ENCODE measurements around the gene YPEL2.
"Not testable (repeated sequence)": the region's sequence is repeated elsewhere in the genome, so short reads cannot be mapped to it uniquely, and the experiment has no call there.

YPEL2 gene

GRCh38 chr17:59331129-59331928 lies at the start of gene YPEL2:
YPEL2 (plus strand) TSS chr17:59331655; CDS start chr17:59353410, 21,755 bp downstream.
- peak; percentile 96 for DNase-seq (ENCODE audit: low read depth)

- DNase-seq (ENCODE audit: low read depth), result no peak
Observed at GRCh38 chr17:59284317-59284716, 47.1 kb upstream of the YPEL2 start.

- DNase-seq (ENCODE audit: low read depth), result peak; percentile 53
Observed at GRCh38 chr17:59287452-59287851, 44.0 kb upstream of the YPEL2 start.

GRCh38 chr17:59287891-59288290 lies 43.6 kb upstream of the YPEL2 start:
- DNase-seq (ENCODE audit: low read depth), result no peak

GRCh38 chr17:59289981-59290301 lies 41.5 kb upstream of the YPEL2 start:
- no peak for DNase-seq (ENCODE audit: low read depth)

- DNase-seq (ENCODE audit: low read depth), result not testable (repeated sequence)
Observed at GRCh38 chr17:59290302-59290998, 41.0 kb upstream of the YPEL2 start.

GRCh38 chr17:59292174-59292523 lies 39.3 kb upstream of the YPEL2 start:
- DNase-seq (ENCODE audit: low read depth), result no peak

- peak; percentile 15 for DNase-seq (ENCODE audit: low read depth)
Observed at GRCh38 chr17:59296190-59296589, 35.3 kb upstream of the YPEL2 start.

- DNase-seq (ENCODE audit: low read depth), result peak; percentile 3
Observed at GRCh38 chr17:59298521-59298920, 32.9 kb upstream of the YPEL2 start.

GRCh38 chr17:59299400-59300092 lies 31.9 kb upstream of the YPEL2 start:
- no peak for DNase-seq (ENCODE audit: low read depth)

- DNase-seq (ENCODE audit: low read depth), result no peak
Observed at GRCh38 chr17:59300941-59301340, 30.5 kb upstream of the YPEL2 start.

- DNase-seq (ENCODE audit: low read depth), result no peak
Observed at GRCh38 chr17:59304811-59305210, 26.6 kb upstream of the YPEL2 start.

- DNase-seq (ENCODE audit: low read depth), result no peak
Observed at GRCh38 chr17:59310263-59310920, 21.1 kb upstream of the YPEL2 start.

- DNase-seq (ENCODE audit: low read depth), result peak; percentile 36
Observed at GRCh38 chr17:59311051-59311468, 20.4 kb upstream of the YPEL2 start.

- not testable (repeated sequence) for DNase-seq (ENCODE audit: low read depth)
Observed at GRCh38 chr17:59311521-59311920, 19.9 kb upstream of the YPEL2 start.

- no peak for DNase-seq (ENCODE audit: low read depth)
Observed at GRCh38 chr17:59315866-59316265, 15.6 kb upstream of the YPEL2 start.

GRCh38 chr17:59327121-59327980 lies 4.1 kb upstream of the YPEL2 start:
- DNase-seq (ENCODE audit: low read depth), result no peak

- no peak for DNase-seq (ENCODE audit: low read depth)
Observed at GRCh38 chr17:59327981-59328290, 3.5 kb upstream of the YPEL2 start.

GRCh38 chr17:59328601-59329000 lies 2.9 kb upstream of the YPEL2 start:
- DNase-seq (ENCODE audit: low read depth), result no peak

GRCh38 chr17:59329176-59330052 lies 2.0 kb upstream of the YPEL2 start:
- peak; percentile 93 for DNase-seq (ENCODE audit: low read depth)
